ENCODE measurements around the gene CTSS.
"Not testable (repeated sequence)": the region's sequence is repeated elsewhere in the genome, so short reads cannot be mapped to it uniquely, and the experiment has no call there.

Gene CTSS

DNA sequence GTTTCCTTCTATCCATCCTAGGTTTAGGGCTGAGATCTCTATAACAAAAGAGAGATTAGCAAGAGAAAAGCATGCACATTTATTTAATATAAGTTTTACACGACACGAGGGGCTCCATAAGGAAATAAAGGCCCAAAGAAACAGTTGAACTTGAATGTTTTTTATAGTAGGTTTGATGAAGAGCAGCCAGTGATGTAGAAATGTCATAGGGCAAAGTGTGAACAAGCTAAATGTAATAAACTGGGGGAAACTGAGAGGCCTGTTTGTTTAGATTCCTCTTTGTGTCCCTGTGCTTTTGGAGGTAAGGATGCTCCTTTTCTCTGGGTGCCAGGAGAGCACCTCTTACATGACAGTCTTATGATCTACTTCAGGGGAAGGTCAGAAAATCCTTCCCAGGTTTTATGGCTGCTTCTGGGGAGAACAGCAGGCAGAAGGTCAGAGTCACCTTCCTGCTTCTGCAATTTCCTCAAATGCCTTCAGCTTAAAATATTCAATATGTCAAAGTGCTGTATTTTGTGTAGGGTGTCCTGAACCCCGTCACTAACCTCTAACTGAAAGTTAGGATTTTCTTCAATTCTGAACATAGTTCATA lies 35.4 kb downstream of the CTSS start:
- TF ChIP-seq ZNF274 (IDR thresholded peaks at IDR 0.05; ENCODE audit: low read depth, low read length) (no peak), YY1 (IDR thresholded peaks at IDR 0.05; ENCODE audit: insufficient read depth, insufficient read length) (no peak), SUZ12 (IDR thresholded peaks at IDR 0.05; ENCODE audit: extremely low read depth, insufficient read depth, insufficient read length) (no peak)
- DNase-seq (ENCODE audit: low read depth, low spot score), result no peak
- no peaks in the 10 kb centered on the region for H3K9me3 ChIP-seq (ENCODE audit: insufficient read depth, low read length)
- no peak overlapping the region for H3K4me3 ChIP-seq (ENCODE audit: insufficient read length, low read depth)
- H3K36me3 ChIP-seq (ENCODE audit: insufficient read depth, insufficient read length, low read length), result no peaks in the 10 kb centered on the region
- H3K9ac ChIP-seq (ENCODE audit: insufficient read length, low read depth), result no peak overlapping the region
- no peaks in the 10 kb centered on the region for H3K4me1 ChIP-seq (ENCODE audit: insufficient read depth, insufficient read length)
- H3K27me3 ChIP-seq (ENCODE audit: insufficient read depth, insufficient read length), result no peaks in the 10 kb centered on the region

GRCh38 chr1:150724336-150724735 lies 41.2 kb downstream of the CTSS start:
- H3K27me3 ChIP-seq (ENCODE audit: insufficient read depth, insufficient read length), result no peaks in the 10 kb centered on the region
- H3K4me1 ChIP-seq (ENCODE audit: insufficient read depth, insufficient read length), result no peaks in the 10 kb centered on the region
- no peaks in the 10 kb centered on the region for H3K36me3 ChIP-seq (ENCODE audit: insufficient read depth, insufficient read length, low read length)
- no peak overlapping the region for H3K9ac ChIP-seq (ENCODE audit: insufficient read length, low read depth)
- TF ChIP-seq SUZ12 (IDR thresholded peaks at IDR 0.05; ENCODE audit: extremely low read depth, insufficient read depth, insufficient read length), result no peak
- TF ChIP-seq YY1 (IDR thresholded peaks at IDR 0.05; ENCODE audit: insufficient read depth, insufficient read length), result no peak
- TF ChIP-seq ZNF274 (IDR thresholded peaks at IDR 0.05; ENCODE audit: low read depth, low read length), result no peak
- no peaks in the 10 kb centered on the region for H3K9me3 ChIP-seq (ENCODE audit: insufficient read depth, low read length)
- no peak for DNase-seq (ENCODE audit: low read depth, low spot score)
- H3K4me3 ChIP-seq (ENCODE audit: insufficient read length, low read depth), result no peak overlapping the region

GRCh38 chr1:150720703-150721102 lies 44.9 kb downstream of the CTSS start, which contains the start of gene HORMAD1:
TSS of gene HORMAD1 (minus strand) at chr1:150720895. CDS start at chr1:150719505, 1,390 bp downstream.
- no peaks in the 10 kb centered on the region for H3K36me3 ChIP-seq (ENCODE audit: insufficient read depth, insufficient read length, low read length)
- no peak within 1 kb of the TSS for H3K9ac ChIP-seq (ENCODE audit: insufficient read length, low read depth)
- no peak within 1 kb of the TSS for H3K4me3 ChIP-seq (ENCODE audit: insufficient read length, low read depth)
- no peaks in the 10 kb centered on the region for H3K4me1 ChIP-seq (ENCODE audit: insufficient read depth, insufficient read length)
- no peaks in the 10 kb centered on the region for H3K27me3 ChIP-seq (ENCODE audit: insufficient read depth, insufficient read length)
- DNase-seq (ENCODE audit: low read depth, low spot score), result no peak
- H3K9me3 ChIP-seq (ENCODE audit: insufficient read depth, low read length), result no peaks in the 10 kb centered on the region
- TF ChIP-seq SUZ12 (IDR thresholded peaks at IDR 0.05; ENCODE audit: extremely low read depth, insufficient read depth, insufficient read length), result no peak
- TF ChIP-seq ZNF274 (IDR thresholded peaks at IDR 0.05; ENCODE audit: low read depth, low read length), result no peak
- no peak for TF ChIP-seq YY1 (IDR thresholded peaks at IDR 0.05; ENCODE audit: insufficient read depth, insufficient read length)

DNA sequence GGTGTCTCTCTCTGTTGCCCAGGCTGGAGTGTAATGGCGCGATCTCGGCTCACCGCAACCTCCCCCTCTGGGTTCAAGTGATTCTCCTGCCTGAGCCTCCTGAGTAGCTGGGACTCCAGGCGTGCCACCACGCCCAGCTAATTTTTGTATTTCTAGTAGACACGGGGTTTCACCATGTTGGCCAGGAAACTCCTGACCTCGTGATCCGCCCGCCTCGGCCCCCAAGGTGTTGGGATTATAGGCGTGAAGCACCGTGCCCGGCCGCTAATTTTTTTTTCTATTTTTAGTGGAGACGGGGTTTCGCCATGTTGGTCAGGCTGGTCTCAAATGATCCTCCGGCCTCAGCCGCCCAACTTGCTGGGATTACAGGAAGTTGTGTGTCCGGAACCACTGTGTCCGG lies 45.5 kb downstream of the CTSS start:
- Histone ChIP-seq H3K36me3 (ENCODE audit: insufficient read depth, insufficient read length, low read length) (no peaks in the 10 kb centered on the region), H3K4me1 (ENCODE audit: insufficient read depth, insufficient read length) (no peaks in the 10 kb centered on the region), H3K9ac (ENCODE audit: insufficient read length, low read depth) (no peak overlapping the region), H3K27me3 (ENCODE audit: insufficient read depth, insufficient read length) (no peaks in the 10 kb centered on the region), H3K4me3 (ENCODE audit: insufficient read length, low read depth) (no peak overlapping the region), H3K9me3 (ENCODE audit: insufficient read depth, low read length) (no peaks in the 10 kb centered on the region)
- no peak for TF ChIP-seq ZNF274 (IDR thresholded peaks at IDR 0.05; ENCODE audit: low read depth, low read length)
- no peak for TF ChIP-seq SUZ12 (IDR thresholded peaks at IDR 0.05; ENCODE audit: extremely low read depth, insufficient read depth, insufficient read length)
- TF ChIP-seq YY1 (IDR thresholded peaks at IDR 0.05; ENCODE audit: insufficient read depth, insufficient read length), result no peak
- DNase-seq (ENCODE audit: low read depth, low spot score), result no peak

DNA sequence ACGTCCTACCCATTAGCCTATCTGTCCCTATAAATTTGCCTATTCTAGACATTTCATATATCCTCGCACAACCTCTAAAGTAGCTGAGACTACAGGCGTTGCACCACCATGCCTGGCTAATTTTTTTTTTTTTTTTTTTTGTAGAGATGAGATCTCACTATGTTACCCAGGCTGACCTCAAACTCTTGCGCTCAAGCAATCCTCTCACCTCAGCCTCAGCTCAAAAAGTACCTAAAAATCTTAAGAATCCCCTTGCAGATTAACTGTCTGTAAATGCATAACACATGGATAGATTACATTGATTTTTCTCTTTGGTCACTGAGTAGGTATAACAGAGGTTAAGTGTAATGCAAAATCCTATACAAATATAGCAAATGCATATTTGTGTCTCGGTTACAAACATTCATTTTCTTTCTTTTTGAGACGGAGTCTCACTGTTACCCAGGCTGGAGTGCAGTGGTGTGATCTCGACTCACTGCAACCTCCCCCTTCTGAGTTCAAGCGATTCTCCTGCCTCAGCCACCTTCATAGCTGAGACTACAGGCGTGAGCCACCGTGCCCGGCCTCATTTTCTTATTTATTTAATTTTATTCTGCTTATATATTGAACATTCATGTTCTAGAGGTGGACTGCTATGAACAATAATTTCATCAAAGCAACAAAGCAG lies 47.2 kb downstream of the CTSS start:
- Histone ChIP-seq H3K9ac (ENCODE audit: insufficient read length, low read depth) (no peak overlapping the region), H3K36me3 (ENCODE audit: insufficient read depth, insufficient read length, low read length) (no peaks in the 10 kb centered on the region), H3K4me1 (ENCODE audit: insufficient read depth, insufficient read length) (no peaks in the 10 kb centered on the region), H3K4me3 (ENCODE audit: insufficient read length, low read depth) (no peak overlapping the region), H3K27me3 (ENCODE audit: insufficient read depth, insufficient read length) (no peaks in the 10 kb centered on the region), H3K9me3 (ENCODE audit: insufficient read depth, low read length) (no peaks in the 10 kb centered on the region)
- TF ChIP-seq YY1 (IDR thresholded peaks at IDR 0.05; ENCODE audit: insufficient read depth, insufficient read length), result no peak
- no peak for DNase-seq (ENCODE audit: low read depth, low spot score)

- H3K9ac ChIP-seq (ENCODE audit: insufficient read length, low read depth); H3K27me3 ChIP-seq (ENCODE audit: insufficient read depth, insufficient read length); H3K36me3 ChIP-seq (ENCODE audit: insufficient read depth, insufficient read length, low read length); H3K9me3 ChIP-seq (ENCODE audit: insufficient read depth, low read length); DNase-seq (ENCODE audit: low read depth, low spot score); H3K4me3 ChIP-seq (ENCODE audit: insufficient read length, low read depth); H3K4me1 ChIP-seq (ENCODE audit: insufficient read depth, insufficient read length): not testable (repeated sequence)
Observed at GRCh38 chr1:150709031-150709430, 56.5 kb downstream of the CTSS start.

GRCh38 chr1:150708595-150708994 lies 57.0 kb downstream of the CTSS start:
- Histone ChIP-seq H3K4me3 (ENCODE audit: insufficient read length, low read depth) (no peak overlapping the region), H3K9me3 (ENCODE audit: insufficient read depth, low read length) (no peaks in the 10 kb centered on the region), H3K4me1 (ENCODE audit: insufficient read depth, insufficient read length) (no peaks in the 10 kb centered on the region), H3K27me3 (ENCODE audit: insufficient read depth, insufficient read length) (no peaks in the 10 kb centered on the region), H3K36me3 (ENCODE audit: insufficient read depth, insufficient read length, low read length) (no peaks in the 10 kb centered on the region), H3K9ac (ENCODE audit: insufficient read length, low read depth) (no peak overlapping the region)
- TF ChIP-seq SUZ12 (IDR thresholded peaks at IDR 0.05; ENCODE audit: extremely low read depth, insufficient read depth, insufficient read length) (no peak), YY1 (IDR thresholded peaks at IDR 0.05; ENCODE audit: insufficient read depth, insufficient read length) (no peak), ZNF274 (IDR thresholded peaks at IDR 0.05; ENCODE audit: low read depth, low read length) (no peak)
- DNase-seq (ENCODE audit: low read depth, low spot score), result no peak

Measured in NT2/D1 (cell line).